ENCODE measurements around the gene ORM2.

GRCh38 chr9:114280636-114281472, 48.8 kb upstream of the ORM2 start:
- TF ChIP-seq SPI1 (IDR thresholded peaks at IDR 0.05; ENCODE audit: low read depth, low read length), result no peak
- no peak for TF ChIP-seq POLR2A (IDR thresholded peaks at IDR 0.05; ENCODE audit: low read depth, low read length)

All from GM12891 (cell line).